Suprapubic skin (tissue), 4 donors: ENCODE measurements around the gene GPD1. TPM values are rescaled to one million over a fixed set of nuclear protein-coding genes. Genes with fewer than 3 reads are reported as not detected.

Experiments
- DNase-seq, 2 donors: peaks; one replicate each; pipeline ENCODE4 v3.0.0-alpha.2; 2019; ENCODE audit warnings: low spot score in 2 of 2
- H3K27ac ChIP-seq: fragments of 200-600 bp; sonication (generic); one replicate; pipeline ENCODE4 v1.5.1; 2019
- H3K27me3 ChIP-seq: fragments of 200-600 bp; sonication (generic); one replicate; pipeline ENCODE4 v1.5.1; 2019
- H3K36me3 ChIP-seq: fragments of 200-600 bp; sonication (generic); one replicate; pipeline ENCODE4 v1.5.1; 2019
- H3K4me1 ChIP-seq: fragments of 200-600 bp; sonication (generic); one replicate; pipeline ENCODE4 v1.5.1; 2019
- H3K4me3 ChIP-seq: fragments of 200-600 bp; sonication (generic); one replicate; pipeline ENCODE4 v1.5.1; 2019; ENCODE audit warnings: mild to moderate bottlenecking
- H3K9me3 ChIP-seq: fragments of 200-600 bp; sonication (generic); one replicate; pipeline ENCODE4 v1.5.1; 2019
- CTCF ChIP-seq, 2 donors: fragments of 200-600 bp in 1 of 2; fragments of 450-650 bp in 1 of 2; sonication (generic) in 1 of 2; IDR thresholded peaks; one replicate each; pipeline ENCODE4 v1.5.1; 2016 to 2019; ENCODE audit warnings: antibody characterized with exemption in 2 of 2, mild to moderate bottlenecking in 1 of 2, moderate library complexity in 1 of 2
- EP300 ChIP-seq: sonication (generic); formaldehyde crosslinking; IDR thresholded peaks from one replicate; pipeline ENCODE4 v1.6.1; 2017; ENCODE audit warnings: antibody characterized with exemption
- POLR2A ChIP-seq, 2 donors: fragments of 450-650 bp; IDR thresholded peaks; one replicate each; pipeline ENCODE4 v1.6.1; 2017; ENCODE audit warnings: antibody characterized with exemption in 2 of 2, mild to moderate bottlenecking in 2 of 2, moderate library complexity in 2 of 2
- POLR2AphosphoS5 ChIP-seq, 3 donors: sonication (generic); formaldehyde crosslinking; IDR thresholded peaks; one replicate each; pipeline ENCODE4 v1.6.1; 2017; ENCODE audit warnings: antibody characterized with exemption in 3 of 3
- WGBS: methylation state at CpG from one replicate; pipeline ENCODE4 v1.1.5; 2018; 5-methylcytosine and 5-hydroxymethylcytosine counted together
- total RNA-seq, 4 donors: library from RNA; depleted of rRNA; stranded (reverse); fragments of >200 nt; gene quantifications; one replicate each; pipeline ENCODE4 v1.1.0, GENCODE V29; 2016

GPD1 gene
- total RNA-seq, 4 donors from 2014 or later: 49.5 to 74.5 (median 61.8) TPM

GRCh38 chr12:50121641-50122040, 17.8 kb downstream of the GPD1 start:
- Histone ChIP-seq H3K27ac (no peak overlapping the region), H3K36me3 (peaks cover 68% of the 10 kb centered on the region), H3K9me3 (no peaks in the 10 kb centered on the region), H3K4me1 (peaks cover 2% of the 10 kb centered on the region), H3K4me3 (no peak overlapping the region), H3K27me3 (no peaks in the 10 kb centered on the region)
- no peak for DNase-seq
- TF ChIP-seq EP300: no peak
- no peak for TF ChIP-seq POLR2A (IDR thresholded peaks at IDR 0.05)
- TF ChIP-seq CTCF (IDR thresholded peaks at IDR 0.05): no peak
- TF ChIP-seq POLR2AphosphoS5 (IDR thresholded peaks at IDR 0.05): no peak
- 76% methylated on average over 5 of the region's 5 CpGs for WGBS

GRCh38 chr12:50123203-50123602, 19.4 kb downstream of the GPD1 start:
- TF ChIP-seq EP300: no peak
- no peak for TF ChIP-seq POLR2A (IDR thresholded peaks at IDR 0.05)
- no peak for TF ChIP-seq CTCF (IDR thresholded peaks at IDR 0.05)
- no peak for TF ChIP-seq POLR2AphosphoS5 (IDR thresholded peaks at IDR 0.05)
- no peaks in the 10 kb centered on the region for H3K27me3 ChIP-seq

GRCh38 chr12:50127546-50127945, 23.7 kb downstream of the GPD1 start:
- no peak for DNase-seq
- H3K27me3 ChIP-seq: no peaks in the 10 kb centered on the region
- no peak for TF ChIP-seq EP300
- TF ChIP-seq POLR2A (IDR thresholded peaks at IDR 0.05): no peak
- TF ChIP-seq POLR2AphosphoS5 (IDR thresholded peaks at IDR 0.05): no peak
- no peak for TF ChIP-seq CTCF (IDR thresholded peaks at IDR 0.05)
- H3K27ac ChIP-seq: no peak overlapping the region
- no peak overlapping the region for H3K4me3 ChIP-seq
- H3K4me1 ChIP-seq: no peaks in the 10 kb centered on the region
- WGBS: 50% methylated on average over 2 of the region's 2 CpGs
- peaks cover 57% of the 10 kb centered on the region for H3K36me3 ChIP-seq
- no peaks in the 10 kb centered on the region for H3K9me3 ChIP-seq

More at GRCh38 chr12:50123203-50123602, 19.4 kb downstream of the GPD1 start:
- Histone ChIP-seq H3K4me3 (no peak overlapping the region), H3K36me3 (peaks cover 67% of the 10 kb centered on the region), H3K27ac (no peak overlapping the region), H3K4me1 (no peaks in the 10 kb centered on the region), H3K9me3 (no peaks in the 10 kb centered on the region)
- 87% methylated on average over 2 of the region's 2 CpGs for WGBS
- DNase-seq: no peak

GRCh38 chr12:50129290-50129689, 25.5 kb downstream of the GPD1 start:
- no peak overlapping the region for H3K4me3 ChIP-seq
- no peaks in the 10 kb centered on the region for H3K4me1 ChIP-seq
- no peak for DNase-seq
- H3K9me3 ChIP-seq: no peaks in the 10 kb centered on the region
- H3K36me3 ChIP-seq: peaks cover 61% of the 10 kb centered on the region
- 60% methylated on average over 4 of the region's 4 CpGs for WGBS
- no peak overlapping the region for H3K27ac ChIP-seq
- H3K27me3 ChIP-seq: no peaks in the 10 kb centered on the region
- no peak for TF ChIP-seq POLR2AphosphoS5 (IDR thresholded peaks at IDR 0.05)
- TF ChIP-seq POLR2A (IDR thresholded peaks at IDR 0.05): no peak
- no peak for TF ChIP-seq EP300
- no peak for TF ChIP-seq CTCF (IDR thresholded peaks at IDR 0.05)

GRCh38 chr12:50132505-50133135, 28.8 kb downstream of the GPD1 start:
- TF ChIP-seq POLR2AphosphoS5 (IDR thresholded peaks at IDR 0.05) (no peak), POLR2A (IDR thresholded peaks at IDR 0.05) (no peak), EP300 (no peak), CTCF (IDR thresholded peaks at IDR 0.05) (peak in 1 of 2 donors; percentile 32)
- Histone ChIP-seq H3K27me3 (no peaks in the 10 kb centered on the region), H3K4me1 (peaks cover 3% of the 10 kb centered on the region), H3K4me3 (no peak overlapping the region), H3K9me3 (no peaks in the 10 kb centered on the region), H3K36me3 (peaks cover 73% of the 10 kb centered on the region), H3K27ac (no peak overlapping the region)
- DNase-seq: no peak
- 96% methylated on average over 2 of the region's 2 CpGs for WGBS
